GM12865 (cell line): ENCODE measurements around the gene CNTNAP2.

Experiments
- DNase-seq: peaks from one replicate; pipeline ENCODE4 v3.0.0; 2010; ENCODE audit warnings: low read depth
- H3K4me3 ChIP-seq: 2 replicates; pipeline ENCODE4 v1.5.1; 2011; ENCODE audit warnings: mild to moderate bottlenecking, low read depth, low read length, control low read depth
- TF ChIP-seq, protein P1 (sequence below): IDR thresholded peaks from 2 replicates; pipeline ENCODE4 v1.5.1; 2011; ENCODE audit warnings: low read length, control low read depth, low read depth, inconsistent platforms; ENCODE audit not compliant: insufficient read depth; ENCODE audit errors: missing control alignments

CNTNAP2 gene

DNA sequence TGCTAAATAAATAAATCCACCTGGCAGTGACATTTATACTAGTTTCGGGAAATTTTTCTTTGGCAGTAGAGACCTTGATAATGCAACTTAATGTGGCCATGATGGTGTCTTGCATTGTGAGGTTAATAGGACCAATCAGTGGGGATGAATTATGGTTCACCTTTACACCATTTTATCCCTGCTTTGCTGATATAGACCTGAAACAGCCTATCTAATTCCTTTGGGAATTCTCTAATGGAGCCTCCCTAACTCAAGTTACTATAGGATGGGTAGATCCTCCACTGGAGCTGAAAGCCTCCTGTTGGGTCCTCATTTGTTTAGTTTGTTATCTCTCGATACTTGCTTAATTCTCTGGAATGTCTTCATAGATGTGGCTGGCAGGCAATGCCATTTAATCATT lies 276.7 kb downstream of the CNTNAP2 start:
- DNase-seq = no peak
- TF ChIP-seq, protein P1, sequence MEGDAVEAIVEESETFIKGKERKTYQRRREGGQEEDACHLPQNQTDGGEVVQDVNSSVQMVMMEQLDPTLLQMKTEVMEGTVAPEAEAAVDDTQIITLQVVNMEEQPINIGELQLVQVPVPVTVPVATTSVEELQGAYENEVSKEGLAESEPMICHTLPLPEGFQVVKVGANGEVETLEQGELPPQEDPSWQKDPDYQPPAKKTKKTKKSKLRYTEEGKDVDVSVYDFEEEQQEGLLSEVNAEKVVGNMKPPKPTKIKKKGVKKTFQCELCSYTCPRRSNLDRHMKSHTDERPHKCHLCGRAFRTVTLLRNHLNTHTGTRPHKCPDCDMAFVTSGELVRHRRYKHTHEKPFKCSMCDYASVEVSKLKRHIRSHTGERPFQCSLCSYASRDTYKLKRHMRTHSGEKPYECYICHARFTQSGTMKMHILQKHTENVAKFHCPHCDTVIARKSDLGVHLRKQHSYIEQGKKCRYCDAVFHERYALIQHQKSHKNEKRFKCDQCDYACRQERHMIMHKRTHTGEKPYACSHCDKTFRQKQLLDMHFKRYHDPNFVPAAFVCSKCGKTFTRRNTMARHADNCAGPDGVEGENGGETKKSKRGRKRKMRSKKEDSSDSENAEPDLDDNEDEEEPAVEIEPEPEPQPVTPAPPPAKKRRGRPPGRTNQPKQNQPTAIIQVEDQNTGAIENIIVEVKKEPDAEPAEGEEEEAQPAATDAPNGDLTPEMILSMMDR = no peak

DNA sequence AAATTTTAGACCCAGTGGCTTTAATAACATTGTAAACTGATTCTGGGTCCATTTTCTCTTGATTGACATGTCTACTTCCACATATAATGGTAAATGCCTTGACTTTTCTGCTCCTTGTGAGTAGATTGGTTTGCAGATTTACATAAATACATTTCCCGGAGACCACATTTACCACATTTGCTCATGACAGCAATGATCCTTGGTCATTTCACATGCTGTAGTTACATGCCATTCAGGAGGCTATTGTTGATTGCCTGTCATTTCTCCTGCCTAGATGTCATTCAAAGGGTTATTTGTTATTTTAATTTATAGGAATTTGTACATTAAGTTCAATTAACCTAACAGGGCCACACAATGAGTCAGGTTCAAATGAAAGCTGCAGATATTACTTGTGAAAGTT lies 280.5 kb downstream of the CNTNAP2 start:
- no peak overlapping the region for H3K4me3 ChIP-seq
- DNase-seq = no peak
- TF ChIP-seq, protein P1 = no peak

More for the DNA sequence above, 276.7 kb downstream of the CNTNAP2 start:
- no peak overlapping the region for H3K4me3 ChIP-seq

DNA sequence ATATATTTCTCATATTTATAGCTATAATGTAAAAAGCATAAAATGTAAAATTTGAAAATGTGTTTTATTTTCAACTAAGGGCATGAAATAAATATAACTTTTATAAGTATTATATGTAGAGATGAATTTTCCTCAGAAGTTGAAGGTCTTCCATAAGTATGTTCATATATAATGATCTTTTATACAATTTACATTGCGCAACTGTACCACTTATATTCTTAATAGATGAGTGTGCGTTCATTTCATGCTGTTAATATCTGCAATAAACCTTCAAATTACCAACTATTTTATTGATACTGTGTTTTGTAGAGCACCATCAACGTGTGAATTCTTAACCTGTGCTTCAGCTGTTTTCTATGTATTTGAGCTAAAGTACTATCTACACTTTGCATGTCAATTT lies 285.3 kb downstream of the CNTNAP2 start:
- H3K4me3 ChIP-seq = no peak overlapping the region
- TF ChIP-seq, protein P1 = no peak
- no peak for DNase-seq

- TF ChIP-seq, protein P1 = no peak
- no peak overlapping the region for H3K4me3 ChIP-seq
- DNase-seq = no peak
Measured at GRCh38 chr7:146405737-146406136, 289.1 kb downstream of the CNTNAP2 start.

DNA sequence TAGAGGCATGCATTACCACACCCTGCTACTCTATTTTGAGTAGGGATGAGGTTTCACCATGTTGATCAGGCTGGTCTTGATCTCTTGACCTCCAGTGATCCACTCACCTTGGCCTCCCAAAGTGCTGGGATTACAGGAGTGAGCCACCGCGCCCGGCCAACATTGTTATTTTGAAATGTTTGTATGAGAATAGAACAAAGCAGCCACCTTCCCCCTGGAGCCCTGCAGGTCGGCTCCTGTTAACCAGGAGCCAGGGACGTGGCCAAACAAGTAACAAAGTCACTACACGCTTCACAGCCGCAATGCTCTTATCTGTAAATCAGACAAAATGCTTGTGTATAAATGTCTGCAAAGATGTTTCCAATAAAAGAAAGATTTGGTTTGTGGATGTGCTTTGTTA lies 295.4 kb downstream of the CNTNAP2 start:
- TF ChIP-seq, protein P1 = no peak
- no peak for DNase-seq
- H3K4me3 ChIP-seq = no peak overlapping the region

- TF ChIP-seq, protein P1 = no peak
- no peak for DNase-seq
- no peak overlapping the region for H3K4me3 ChIP-seq
Measured at GRCh38 chr7:146412781-146413180, 296.2 kb downstream of the CNTNAP2 start.

DNA sequence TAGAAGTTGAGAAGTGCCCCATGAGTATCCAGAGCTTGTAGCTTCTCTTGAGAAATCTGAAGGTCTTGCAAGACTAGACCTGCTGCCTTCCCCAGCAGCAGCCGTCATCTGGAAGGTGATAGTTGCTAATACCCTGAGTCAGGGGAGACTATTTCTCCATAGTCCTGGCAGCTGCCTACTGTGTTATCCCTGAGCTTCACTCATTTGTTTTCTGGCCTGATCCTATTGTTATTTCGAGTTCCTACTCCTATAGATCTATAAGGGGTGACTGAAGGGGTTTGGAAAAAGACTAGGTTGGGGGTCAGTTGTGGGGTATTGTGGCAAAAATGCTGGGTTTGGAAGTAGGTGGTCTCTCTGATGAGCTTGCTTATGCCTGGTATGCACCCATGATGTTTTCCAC lies 297.8 kb downstream of the CNTNAP2 start:
- TF ChIP-seq, protein P1 = no peak
- no peak overlapping the region for H3K4me3 ChIP-seq
- DNase-seq = no peak
